ENCODE measurements around the gene RNGTT.

Gene RNGTT

DNA sequence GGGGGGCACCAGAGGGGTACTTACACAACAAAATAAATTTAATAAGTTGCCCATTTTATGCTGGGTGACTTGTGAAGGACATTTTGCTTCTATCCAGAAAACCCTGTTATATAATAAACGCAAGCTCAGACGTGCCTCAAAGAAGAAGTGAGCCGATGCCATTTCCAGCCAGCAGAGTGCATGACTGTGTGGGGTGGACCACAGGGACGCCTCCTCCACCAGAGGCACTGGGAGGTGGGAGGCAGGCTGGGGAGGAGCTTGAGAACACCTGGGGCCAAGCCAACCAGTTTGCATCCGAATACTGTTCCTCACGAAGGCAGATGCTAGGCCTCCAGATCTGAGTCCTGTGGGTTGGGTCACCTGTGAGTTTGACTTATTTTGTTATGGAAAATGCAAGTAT, 363.8 kb downstream of the RNGTT start:
- Histone ChIP-seq H3K4me1 (ENCODE audit: insufficient read depth, low read length) (no peaks in the 10 kb centered on the region), H3K9me3 (ENCODE audit: low read length) (no peaks in the 10 kb centered on the region), H3K36me3 (ENCODE audit: insufficient read depth, low read length) (no peaks in the 10 kb centered on the region), H3K27me3 (ENCODE audit: control insufficient read depth in 1 of 2, insufficient read depth in 2 of 2, low read length in 2 of 2) (no peaks in the 10 kb centered on the region), H3K27ac (ENCODE audit: low read depth, low read length) (no peak overlapping the region), H3K4me3 (ENCODE audit: low read depth in 1 of 2, low read length in 2 of 2) (no peak overlapping the region), H3K9ac (ENCODE audit: low read length) (no peak overlapping the region)

DNA sequence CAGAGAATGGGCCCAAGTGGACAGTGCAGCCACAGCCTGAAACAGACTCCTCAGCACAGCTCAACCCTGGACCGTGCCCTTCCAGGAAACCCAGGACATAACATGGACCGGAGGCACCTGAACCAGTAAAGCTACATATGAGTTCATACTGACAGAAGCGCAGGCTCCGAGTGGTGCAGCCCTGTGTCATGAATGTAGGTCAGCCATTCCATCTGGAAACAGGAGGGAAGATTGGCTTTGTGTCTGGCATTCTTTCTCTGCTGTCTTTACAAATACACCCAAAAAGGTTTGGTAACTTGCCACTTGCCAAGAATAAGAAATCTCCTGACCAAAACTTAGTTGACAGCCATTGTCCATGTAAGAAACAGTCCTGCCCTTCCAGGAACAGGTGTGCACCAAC, 366.6 kb downstream of the RNGTT start:
- Histone ChIP-seq H3K9ac (ENCODE audit: low read length) (no peak overlapping the region), H3K27me3 (ENCODE audit: control insufficient read depth in 1 of 2, insufficient read depth in 2 of 2, low read length in 2 of 2) (no peaks in the 10 kb centered on the region)

DNA sequence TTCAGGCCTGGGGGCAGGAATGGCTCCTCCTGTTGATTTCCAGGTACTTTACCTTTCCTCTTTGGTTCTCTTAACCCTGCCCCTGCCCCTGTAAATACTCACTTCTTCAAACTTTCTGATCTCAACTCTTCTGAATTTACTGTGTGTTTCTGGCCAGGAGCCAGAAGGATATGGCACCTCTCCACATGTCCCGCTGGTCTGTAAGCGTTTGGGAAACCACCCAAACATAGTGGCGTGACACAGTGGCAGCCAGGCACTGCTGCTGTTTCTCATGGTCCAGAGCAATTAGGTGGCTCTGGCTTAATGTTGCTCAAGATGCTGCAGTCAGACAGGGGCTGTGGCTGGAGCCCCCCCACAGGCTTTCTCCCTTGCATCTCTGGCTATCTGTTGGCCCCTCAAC, 374.5 kb downstream of the RNGTT start:
- Histone ChIP-seq H3K4me3 (ENCODE audit: low read depth in 1 of 2, low read length in 2 of 2) (no peak overlapping the region), H3K36me3 (ENCODE audit: insufficient read depth, low read length) (no peaks in the 10 kb centered on the region), H3K9me3 (ENCODE audit: low read length) (no peaks in the 10 kb centered on the region), H3K27me3 (ENCODE audit: control insufficient read depth in 1 of 2, insufficient read depth in 2 of 2, low read length in 2 of 2) (no peaks in the 10 kb centered on the region), H3K4me1 (ENCODE audit: insufficient read depth, low read length) (peaks cover 8% of the 10 kb centered on the region), H3K9ac (ENCODE audit: low read length) (no peak overlapping the region), H3K27ac (ENCODE audit: low read depth, low read length) (no peak overlapping the region)

More for the DNA sequence above, 366.6 kb downstream of the RNGTT start:
- no peaks in the 10 kb centered on the region for H3K36me3 ChIP-seq (ENCODE audit: insufficient read depth, low read length)
- no peak overlapping the region for H3K4me3 ChIP-seq (ENCODE audit: low read depth in 1 of 2, low read length in 2 of 2)
- H3K9me3 ChIP-seq (ENCODE audit: low read length) = no peaks in the 10 kb centered on the region
- no peaks in the 10 kb centered on the region for H3K4me1 ChIP-seq (ENCODE audit: insufficient read depth, low read length)
- H3K27ac ChIP-seq (ENCODE audit: low read depth, low read length) = no peak overlapping the region

DNA sequence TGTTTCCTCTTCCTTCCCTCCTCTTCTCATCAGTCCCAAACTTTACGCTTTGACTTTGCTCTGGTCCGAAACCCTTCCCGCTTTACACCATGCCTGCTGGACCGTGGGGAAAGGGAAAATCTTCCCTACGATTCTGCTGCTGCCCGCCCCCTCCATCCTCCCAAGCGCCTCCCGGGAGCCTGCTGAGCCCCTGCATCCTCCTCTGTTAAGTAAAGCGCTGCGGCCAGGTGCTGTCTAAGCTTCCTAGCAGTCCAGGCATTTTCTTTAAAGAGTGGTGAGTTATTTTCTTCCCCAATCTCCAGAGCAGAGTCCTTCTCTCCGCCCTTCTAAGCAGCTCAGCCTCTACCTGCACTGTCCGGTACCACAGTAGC, 376.3 kb downstream of the RNGTT start:
- Histone ChIP-seq H3K4me1 (ENCODE audit: insufficient read depth, low read length) (peaks cover 8% of the 10 kb centered on the region), H3K9me3 (ENCODE audit: low read length) (no peaks in the 10 kb centered on the region), H3K27ac (ENCODE audit: low read depth, low read length) (no peak overlapping the region), H3K36me3 (ENCODE audit: insufficient read depth, low read length) (no peaks in the 10 kb centered on the region), H3K4me3 (ENCODE audit: low read depth in 1 of 2, low read length in 2 of 2) (no peak overlapping the region), H3K27me3 (ENCODE audit: control insufficient read depth in 1 of 2, insufficient read depth in 2 of 2, low read length in 2 of 2) (no peaks in the 10 kb centered on the region), H3K9ac (ENCODE audit: low read length) (no peak overlapping the region)

DNA sequence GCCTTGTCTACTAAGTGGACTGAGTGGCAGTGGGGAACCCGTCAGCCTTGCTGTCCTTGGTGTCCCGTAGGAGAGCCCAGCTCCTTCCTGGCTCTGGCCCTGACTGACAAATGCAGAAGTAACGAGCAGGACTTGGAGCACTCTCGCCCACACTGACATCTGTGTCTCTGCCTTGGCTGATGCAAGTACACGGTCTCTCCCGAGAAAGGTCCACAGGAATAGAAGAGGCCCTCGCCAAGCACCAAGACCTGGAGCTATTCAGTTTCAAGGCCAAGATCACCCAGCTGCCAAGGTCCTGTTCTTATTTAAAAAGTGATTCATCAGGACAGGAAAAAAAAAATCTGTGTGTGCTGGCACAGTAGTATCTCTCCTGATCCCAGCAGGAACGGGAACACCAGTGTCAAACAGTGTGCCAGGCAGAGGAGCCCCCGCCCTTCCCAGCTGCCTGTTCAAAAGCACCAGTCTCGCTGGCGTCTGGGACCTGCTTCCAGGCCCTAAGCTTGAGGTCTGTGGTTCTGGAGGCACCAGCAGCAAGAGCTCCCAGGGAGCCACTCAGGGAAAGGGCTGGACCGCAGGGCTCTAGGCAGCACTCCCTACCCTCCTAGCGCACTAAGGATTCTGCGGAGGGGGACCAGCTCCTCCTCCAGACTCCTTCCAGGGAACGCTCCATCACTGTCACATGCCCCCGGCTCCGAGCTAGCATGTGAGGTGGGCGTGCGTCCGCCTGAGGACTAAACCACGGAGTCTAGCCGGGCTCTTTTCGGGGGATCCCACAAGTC, 376.9 kb downstream of the RNGTT start:
- H3K4me3 ChIP-seq (ENCODE audit: low read depth in 1 of 2, low read length in 2 of 2) = no peak overlapping the region
- H3K9ac ChIP-seq (ENCODE audit: low read length) = no peak overlapping the region
- H3K27ac ChIP-seq (ENCODE audit: low read depth, low read length) = no peak overlapping the region
- no peaks in the 10 kb centered on the region for H3K27me3 ChIP-seq (ENCODE audit: control insufficient read depth in 1 of 2, insufficient read depth in 2 of 2, low read length in 2 of 2)
- H3K9me3 ChIP-seq (ENCODE audit: low read length) = no peaks in the 10 kb centered on the region
- H3K4me1 ChIP-seq (ENCODE audit: insufficient read depth, low read length) = peaks cover 8% of the 10 kb centered on the region
- no peaks in the 10 kb centered on the region for H3K36me3 ChIP-seq (ENCODE audit: insufficient read depth, low read length)

DNA sequence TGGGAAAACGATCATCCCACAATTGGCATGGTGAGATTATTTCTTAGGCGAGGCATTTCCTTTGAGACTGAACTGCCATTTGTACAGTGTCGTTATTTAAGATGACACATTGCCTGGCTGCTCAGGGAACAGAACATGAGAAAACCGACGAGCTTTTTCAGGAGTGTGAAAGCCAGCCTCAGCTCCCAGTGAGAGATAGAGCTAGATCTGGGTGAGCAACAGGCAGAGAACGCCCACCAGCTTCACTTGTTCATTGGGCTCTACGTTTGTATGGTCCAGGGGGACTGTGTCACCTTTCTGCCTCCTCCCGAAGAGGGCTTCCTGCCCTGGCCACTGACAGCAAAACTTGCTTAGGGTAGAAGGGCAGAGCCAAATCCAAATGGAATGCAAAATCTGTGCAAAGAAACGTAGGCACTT, 378.1 kb downstream of the RNGTT start:
- Histone ChIP-seq H3K27ac (ENCODE audit: low read depth, low read length) (no peak overlapping the region), H3K27me3 (ENCODE audit: control insufficient read depth in 1 of 2, insufficient read depth in 2 of 2, low read length in 2 of 2) (no peaks in the 10 kb centered on the region), H3K36me3 (ENCODE audit: insufficient read depth, low read length) (no peaks in the 10 kb centered on the region), H3K9ac (ENCODE audit: low read length) (no peak overlapping the region), H3K9me3 (ENCODE audit: low read length) (no peaks in the 10 kb centered on the region), H3K4me3 (ENCODE audit: low read depth in 1 of 2, low read length in 2 of 2) (no peak overlapping the region), H3K4me1 (ENCODE audit: insufficient read depth, low read length) (peaks cover 8% of the 10 kb centered on the region)

DNA sequence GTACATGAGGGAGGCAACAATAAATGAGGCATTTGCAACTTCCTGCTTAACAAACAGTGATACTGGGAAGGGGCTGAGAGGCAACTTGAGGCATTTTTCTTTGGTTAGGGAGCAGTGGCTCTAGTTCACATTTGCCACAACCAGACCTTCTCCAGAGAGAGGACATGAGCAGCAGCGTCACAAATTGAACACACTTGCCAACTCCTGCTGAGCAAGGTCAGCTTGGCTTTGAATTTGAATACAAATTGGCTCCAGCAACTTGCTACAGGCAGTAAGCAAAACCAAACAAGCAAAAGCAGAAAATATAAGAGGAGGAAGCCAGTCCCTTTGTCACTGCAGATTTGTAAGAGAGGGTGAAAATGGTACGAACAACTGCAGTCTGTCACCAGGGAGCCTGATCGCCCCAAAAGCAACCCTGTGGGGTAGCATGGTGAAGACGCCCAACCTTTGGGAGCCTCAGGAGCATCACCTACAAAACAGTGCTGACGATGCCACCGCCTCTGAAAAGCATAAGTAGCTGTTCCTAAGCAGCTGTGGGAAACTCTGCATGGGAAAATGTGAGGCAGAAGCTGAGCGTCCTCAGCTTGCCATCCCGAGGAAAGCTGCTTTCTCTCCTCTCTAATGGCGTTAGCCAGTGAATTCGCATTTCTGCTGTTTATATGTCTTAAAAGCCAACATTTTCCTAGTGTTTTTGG, 378.7 kb downstream of the RNGTT start:
- no peak overlapping the region for H3K4me3 ChIP-seq (ENCODE audit: low read depth in 1 of 2, low read length in 2 of 2)
- H3K27ac ChIP-seq (ENCODE audit: low read depth, low read length) = no peak overlapping the region
- no peaks in the 10 kb centered on the region for H3K27me3 ChIP-seq (ENCODE audit: control insufficient read depth in 1 of 2, insufficient read depth in 2 of 2, low read length in 2 of 2)
- H3K9ac ChIP-seq (ENCODE audit: low read length) = no peak overlapping the region
- no peaks in the 10 kb centered on the region for H3K9me3 ChIP-seq (ENCODE audit: low read length)
- H3K4me1 ChIP-seq (ENCODE audit: insufficient read depth, low read length) = peaks cover 8% of the 10 kb centered on the region
- H3K36me3 ChIP-seq (ENCODE audit: insufficient read depth, low read length) = no peaks in the 10 kb centered on the region

DNA sequence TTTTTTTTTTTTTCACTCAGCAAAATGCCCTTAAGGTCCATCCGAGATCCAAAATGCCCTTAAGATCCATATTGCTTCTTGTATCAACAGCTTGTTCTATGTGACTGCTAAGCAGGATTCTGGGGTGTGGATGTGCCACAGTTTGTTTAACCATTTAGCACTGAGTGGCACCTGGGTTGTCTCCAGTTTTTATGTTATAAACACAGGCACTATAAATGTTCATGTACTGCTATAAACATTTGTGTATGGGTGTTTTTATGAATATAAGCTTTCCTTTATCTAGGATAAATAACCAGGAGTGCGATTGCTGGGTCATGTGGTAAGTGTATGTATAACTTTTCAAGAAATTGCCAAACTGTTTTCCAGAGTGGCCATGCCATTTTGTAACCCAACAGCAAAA, 386.0 kb downstream of the RNGTT start:
- H3K36me3 ChIP-seq (ENCODE audit: insufficient read depth, low read length) = no peaks in the 10 kb centered on the region
- H3K27me3 ChIP-seq (ENCODE audit: control insufficient read depth in 1 of 2, insufficient read depth in 2 of 2, low read length in 2 of 2) = no peaks in the 10 kb centered on the region
- no peak overlapping the region for H3K9ac ChIP-seq (ENCODE audit: low read length)
- no peak overlapping the region for H3K27ac ChIP-seq (ENCODE audit: low read depth, low read length)
- H3K9me3 ChIP-seq (ENCODE audit: low read length) = no peaks in the 10 kb centered on the region
- H3K4me1 ChIP-seq (ENCODE audit: insufficient read depth, low read length) = peaks cover 7% of the 10 kb centered on the region
- H3K4me3 ChIP-seq (ENCODE audit: low read depth in 1 of 2, low read length in 2 of 2) = no peak overlapping the region

DNA sequence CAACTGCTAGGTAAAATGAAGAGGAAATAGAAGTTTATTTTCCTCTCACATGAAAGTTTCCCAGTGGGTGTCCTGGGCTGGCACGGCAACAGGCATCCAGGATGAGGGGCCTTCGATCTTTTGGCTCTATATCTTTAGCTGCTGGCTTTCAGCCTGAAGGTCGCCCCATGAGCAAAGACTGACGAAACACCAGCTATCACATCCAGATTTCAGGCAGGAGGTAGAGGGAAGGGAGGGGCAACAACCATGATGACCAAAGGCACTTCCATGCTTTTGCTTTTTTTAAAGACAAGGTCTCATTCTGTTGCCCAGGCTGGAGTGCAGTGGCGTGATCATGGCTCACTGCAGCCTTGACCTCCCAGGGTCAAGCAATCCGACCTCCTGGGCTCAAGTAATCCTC, 387.9 kb downstream of the RNGTT start:
- Histone ChIP-seq H3K9ac (ENCODE audit: low read length) (no peak overlapping the region), H3K4me1 (ENCODE audit: insufficient read depth, low read length) (peaks cover 7% of the 10 kb centered on the region), H3K4me3 (ENCODE audit: low read depth in 1 of 2, low read length in 2 of 2) (no peak overlapping the region), H3K9me3 (ENCODE audit: low read length) (no peaks in the 10 kb centered on the region), H3K36me3 (ENCODE audit: insufficient read depth, low read length) (no peaks in the 10 kb centered on the region), H3K27me3 (ENCODE audit: control insufficient read depth in 1 of 2, insufficient read depth in 2 of 2, low read length in 2 of 2) (no peaks in the 10 kb centered on the region), H3K27ac (ENCODE audit: low read depth, low read length) (no peak overlapping the region)

DNA sequence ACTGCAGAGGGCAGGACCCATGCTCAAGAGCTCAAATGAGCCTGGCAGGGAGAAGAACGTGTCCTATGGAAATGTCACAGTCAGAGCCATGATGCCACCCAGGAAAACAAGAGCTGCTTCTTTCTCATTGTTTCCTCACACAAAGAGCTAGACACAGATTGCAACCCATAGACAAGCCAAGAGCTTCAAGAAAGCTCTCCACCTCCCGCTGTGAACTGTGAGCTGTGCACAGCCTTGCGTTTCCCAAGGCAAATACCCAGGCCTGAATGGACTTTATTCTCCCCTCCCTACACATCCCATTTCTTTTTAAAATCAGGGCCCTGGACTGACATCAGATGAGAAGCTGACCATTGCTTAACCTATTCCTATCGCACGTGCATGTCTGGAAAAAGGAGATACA, 388.8 kb downstream of the RNGTT start:
- Histone ChIP-seq H3K4me1 (ENCODE audit: insufficient read depth, low read length) (peaks cover 7% of the 10 kb centered on the region), H3K36me3 (ENCODE audit: insufficient read depth, low read length) (no peaks in the 10 kb centered on the region), H3K4me3 (ENCODE audit: low read depth in 1 of 2, low read length in 2 of 2) (no peak overlapping the region), H3K9me3 (ENCODE audit: low read length) (no peaks in the 10 kb centered on the region), H3K27me3 (ENCODE audit: control insufficient read depth in 1 of 2, insufficient read depth in 2 of 2, low read length in 2 of 2) (no peaks in the 10 kb centered on the region), H3K27ac (ENCODE audit: low read depth, low read length) (no peak overlapping the region), H3K9ac (ENCODE audit: low read length) (no peak overlapping the region)

DNA sequence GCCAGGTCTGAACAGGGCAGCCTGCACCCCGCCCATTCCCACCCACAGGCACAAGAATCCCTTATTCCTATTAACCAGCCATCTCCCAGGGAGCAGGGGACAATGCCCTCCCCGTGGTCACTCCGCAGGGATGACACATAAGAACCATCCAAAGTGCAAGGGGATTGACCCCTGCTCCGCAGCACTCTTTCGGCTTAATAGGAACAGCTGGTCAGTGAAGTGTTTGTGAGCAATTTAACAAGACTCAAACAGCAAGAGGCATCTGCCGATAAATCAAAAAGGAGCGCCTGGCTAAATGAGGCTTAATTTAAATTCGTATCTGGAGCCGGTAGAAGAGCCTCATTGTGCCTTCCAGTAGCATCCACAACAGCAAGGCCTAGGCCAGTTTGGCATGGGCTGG, 389.4 kb downstream of the RNGTT start:
- no peaks in the 10 kb centered on the region for H3K36me3 ChIP-seq (ENCODE audit: insufficient read depth, low read length)
- H3K9me3 ChIP-seq (ENCODE audit: low read length) = no peaks in the 10 kb centered on the region
- no peak overlapping the region for H3K4me3 ChIP-seq (ENCODE audit: low read depth in 1 of 2, low read length in 2 of 2)
- no peaks in the 10 kb centered on the region for H3K27me3 ChIP-seq (ENCODE audit: control insufficient read depth in 1 of 2, insufficient read depth in 2 of 2, low read length in 2 of 2)
- peaks cover 7% of the 10 kb centered on the region for H3K4me1 ChIP-seq (ENCODE audit: insufficient read depth, low read length)
- no peak overlapping the region for H3K27ac ChIP-seq (ENCODE audit: low read depth, low read length)
- H3K9ac ChIP-seq (ENCODE audit: low read length) = no peak overlapping the region

DNA sequence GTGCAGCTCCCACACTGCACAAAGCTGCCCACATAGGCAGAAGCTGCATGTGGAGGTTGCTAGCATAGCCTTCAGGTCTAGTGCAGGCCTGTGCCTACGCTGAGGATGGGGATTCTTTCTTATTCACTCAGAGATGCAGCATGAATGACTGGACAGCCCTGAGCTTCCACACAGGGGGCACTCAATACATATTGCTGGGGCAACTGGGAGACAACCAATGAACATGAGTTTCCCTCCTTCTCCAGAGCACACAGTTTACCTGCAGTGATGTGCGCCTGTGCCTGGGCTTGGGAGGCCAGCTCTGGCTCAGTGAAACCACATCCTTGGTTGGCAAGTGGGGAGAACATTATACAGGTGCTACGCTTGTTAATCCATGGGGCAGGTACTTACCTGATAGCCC, 389.9 kb downstream of the RNGTT start:
- Histone ChIP-seq H3K9me3 (ENCODE audit: low read length) (no peaks in the 10 kb centered on the region), H3K4me1 (ENCODE audit: insufficient read depth, low read length) (peaks cover 7% of the 10 kb centered on the region), H3K4me3 (ENCODE audit: low read depth in 1 of 2, low read length in 2 of 2) (no peak overlapping the region), H3K36me3 (ENCODE audit: insufficient read depth, low read length) (no peaks in the 10 kb centered on the region), H3K9ac (ENCODE audit: low read length) (no peak overlapping the region), H3K27ac (ENCODE audit: low read depth, low read length) (no peak overlapping the region), H3K27me3 (ENCODE audit: control insufficient read depth in 1 of 2, insufficient read depth in 2 of 2, low read length in 2 of 2) (no peaks in the 10 kb centered on the region)
